ENCODE measurements around the gene PCSK2. TPM values are rescaled to one million over a fixed set of nuclear protein-coding genes. Genes with fewer than 3 reads are reported as not detected.

The PCSK2 gene
- total and polyA plus RNA-seq, 2 experiments from 2014 or later, result 1.3 to 3.8 TPM

DNA sequence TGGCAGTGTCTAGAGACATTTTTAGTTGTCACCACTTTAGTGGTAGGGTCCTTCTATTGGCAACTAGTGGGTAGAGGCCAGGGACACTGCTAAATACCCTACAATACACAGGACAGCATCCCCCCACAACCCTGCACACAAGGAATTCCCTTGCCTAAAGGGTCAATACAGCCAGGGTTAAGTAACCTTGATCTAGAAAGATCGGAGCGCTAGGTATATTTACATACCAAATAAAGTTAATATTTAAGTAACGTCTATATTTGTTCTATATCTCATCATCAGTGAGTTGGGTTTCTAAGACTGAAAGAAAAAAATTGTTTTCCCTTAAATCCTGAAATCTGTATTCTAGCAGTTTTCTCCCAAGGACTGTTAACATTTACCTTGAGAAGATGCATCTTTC is 288.2 kb downstream of the PCSK2 start:
- Histone ChIP-seq H3K4me3 (no peak overlapping the region), H3K27me3 (no peaks in the 10 kb centered on the region), H3K27ac (no peak overlapping the region), H3K9me2 (replicated peaks; ENCODE audit: insufficient read depth) (no peaks in the 10 kb centered on the region), H2AFZ (no peak overlapping the region), H3K4me1 (ENCODE audit: insufficient read depth) (no peaks in the 10 kb centered on the region), H3K9me3 (ENCODE audit: low read depth) (no peaks in the 10 kb centered on the region), H4K20me1 (ENCODE audit: insufficient read depth, poor library complexity, severe bottlenecking) (no peaks in the 10 kb centered on the region), H3K79me2 (no peaks in the 10 kb centered on the region), H3K36me3 (replicated peaks; ENCODE audit: insufficient read depth, low read depth) (no peaks in the 10 kb centered on the region), H3K4me2 (no peak overlapping the region)
- 79% methylated on average over 3 of the region's 3 CpGs for WGBS (ENCODE audit: low lambda C conversion rate, missing lambda C conversion rate)
- DNase-seq (ENCODE audit: low spot score), result no peak
- TF ChIP-seq, protein P1, sequence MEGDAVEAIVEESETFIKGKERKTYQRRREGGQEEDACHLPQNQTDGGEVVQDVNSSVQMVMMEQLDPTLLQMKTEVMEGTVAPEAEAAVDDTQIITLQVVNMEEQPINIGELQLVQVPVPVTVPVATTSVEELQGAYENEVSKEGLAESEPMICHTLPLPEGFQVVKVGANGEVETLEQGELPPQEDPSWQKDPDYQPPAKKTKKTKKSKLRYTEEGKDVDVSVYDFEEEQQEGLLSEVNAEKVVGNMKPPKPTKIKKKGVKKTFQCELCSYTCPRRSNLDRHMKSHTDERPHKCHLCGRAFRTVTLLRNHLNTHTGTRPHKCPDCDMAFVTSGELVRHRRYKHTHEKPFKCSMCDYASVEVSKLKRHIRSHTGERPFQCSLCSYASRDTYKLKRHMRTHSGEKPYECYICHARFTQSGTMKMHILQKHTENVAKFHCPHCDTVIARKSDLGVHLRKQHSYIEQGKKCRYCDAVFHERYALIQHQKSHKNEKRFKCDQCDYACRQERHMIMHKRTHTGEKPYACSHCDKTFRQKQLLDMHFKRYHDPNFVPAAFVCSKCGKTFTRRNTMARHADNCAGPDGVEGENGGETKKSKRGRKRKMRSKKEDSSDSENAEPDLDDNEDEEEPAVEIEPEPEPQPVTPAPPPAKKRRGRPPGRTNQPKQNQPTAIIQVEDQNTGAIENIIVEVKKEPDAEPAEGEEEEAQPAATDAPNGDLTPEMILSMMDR (IDR thresholded peaks at IDR 0.05; ENCODE audit: poor library complexity), result no peak

DNA sequence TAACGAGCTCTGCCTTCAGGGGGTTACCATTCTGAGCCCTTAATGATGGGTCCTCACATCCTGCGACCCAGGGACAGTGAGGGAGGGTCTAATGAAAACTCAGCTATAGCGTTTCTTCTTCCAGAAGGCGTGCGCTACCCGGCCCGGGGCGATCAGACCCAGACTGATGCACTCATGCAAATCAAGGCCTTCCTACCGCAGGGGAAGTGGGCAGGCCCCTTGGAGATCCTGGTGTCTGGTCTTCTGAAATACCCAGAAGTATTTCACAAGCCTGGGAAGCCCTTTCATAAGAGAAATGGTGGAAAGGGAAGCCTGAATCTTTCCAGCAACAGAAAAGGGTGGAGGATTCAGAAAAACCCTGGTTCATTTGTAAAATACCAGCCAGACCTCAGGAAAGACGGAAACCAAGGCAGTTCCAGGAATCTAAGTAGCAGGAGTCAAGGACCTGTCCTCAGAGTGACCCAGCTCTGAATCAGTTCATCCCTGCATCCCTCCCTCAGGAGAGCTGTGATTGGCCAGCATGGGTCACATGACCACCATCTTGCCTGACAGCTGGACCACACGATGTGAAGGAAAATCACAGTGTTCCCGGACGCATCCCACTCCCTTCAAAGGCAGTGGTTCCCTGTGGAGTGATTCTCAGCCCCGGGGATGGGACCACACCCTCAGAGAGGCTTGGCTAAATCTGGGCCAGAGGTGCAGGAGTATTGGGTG is 291.7 kb downstream of the PCSK2 start:
- no peaks in the 10 kb centered on the region for H3K79me2 ChIP-seq
- H3K9me3 ChIP-seq (ENCODE audit: low read depth), result no peaks in the 10 kb centered on the region
- no peaks in the 10 kb centered on the region for H3K9me2 ChIP-seq (replicated peaks; ENCODE audit: insufficient read depth)
- TF ChIP-seq EZH2 (IDR thresholded peaks at IDR 0.05; ENCODE audit: borderline replicate concordance) (no peak), EZH2phosphoT487 (IDR thresholded peaks at IDR 0.05; ENCODE audit: low read depth, severe bottlenecking, unreplicated experiment) (no peak)
- TF ChIP-seq, protein P1 (IDR thresholded peaks at IDR 0.05; ENCODE audit: poor library complexity), result no peak
- H2AFZ ChIP-seq, result no peak overlapping the region
- DNase-seq (ENCODE audit: low spot score), result no peak
- no peaks in the 10 kb centered on the region for H3K4me1 ChIP-seq (ENCODE audit: insufficient read depth)
- H3K4me2 ChIP-seq, result no peak overlapping the region
- H3K36me3 ChIP-seq (replicated peaks; ENCODE audit: insufficient read depth, low read depth), result no peaks in the 10 kb centered on the region
- 84% methylated on average over 14 of the region's 14 CpGs for WGBS (ENCODE audit: low lambda C conversion rate, missing lambda C conversion rate)
- H3K4me3 ChIP-seq, result no peak overlapping the region
- no peaks in the 10 kb centered on the region for H3K27me3 ChIP-seq
- H3K27ac ChIP-seq, result no peak overlapping the region
- H4K20me1 ChIP-seq (ENCODE audit: insufficient read depth, poor library complexity, severe bottlenecking), result no peaks in the 10 kb centered on the region

DNA sequence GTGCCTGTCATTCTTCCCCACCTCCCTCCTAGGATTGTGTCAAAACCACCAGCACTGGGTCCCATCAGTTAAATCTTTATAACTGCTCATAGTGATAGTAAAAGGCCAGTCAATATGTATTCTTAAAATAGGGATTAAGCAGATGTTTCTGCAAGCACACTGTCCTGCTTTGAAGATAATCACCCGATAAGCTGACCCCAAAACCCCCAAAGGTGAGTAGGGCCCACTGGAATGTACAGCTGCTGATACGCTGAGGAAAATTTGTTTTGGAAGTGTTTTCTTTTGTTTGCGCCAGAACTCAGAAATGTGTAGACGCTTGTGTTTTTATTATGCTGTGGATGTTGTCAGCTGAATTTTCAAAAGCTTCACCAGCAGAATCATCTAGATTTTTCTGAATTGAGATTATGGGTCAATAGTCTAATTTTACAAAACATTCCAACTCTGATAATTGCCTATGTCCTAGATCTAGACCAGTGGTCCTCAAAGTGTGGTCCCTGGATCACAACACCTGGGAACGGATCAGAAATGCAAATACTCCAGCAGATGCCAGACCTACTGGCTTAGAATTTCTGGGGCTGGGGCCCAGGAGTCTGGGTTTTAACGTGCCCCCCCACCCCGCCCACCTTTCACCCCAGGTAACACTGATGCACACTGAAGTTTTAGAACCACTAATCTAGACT is 292.9 kb downstream of the PCSK2 start:
- Histone ChIP-seq H3K79me2 (no peaks in the 10 kb centered on the region), H3K36me3 (replicated peaks; ENCODE audit: insufficient read depth, low read depth) (no peaks in the 10 kb centered on the region), H3K4me1 (ENCODE audit: insufficient read depth) (no peaks in the 10 kb centered on the region), H2AFZ (no peak overlapping the region), H3K4me2 (no peak overlapping the region), H4K20me1 (ENCODE audit: insufficient read depth, poor library complexity, severe bottlenecking) (no peaks in the 10 kb centered on the region), H3K27me3 (no peaks in the 10 kb centered on the region), H3K27ac (no peak overlapping the region), H3K4me3 (no peak overlapping the region), H3K9me2 (replicated peaks; ENCODE audit: insufficient read depth) (no peaks in the 10 kb centered on the region), H3K9me3 (ENCODE audit: low read depth) (no peaks in the 10 kb centered on the region)
- no peak for DNase-seq (ENCODE audit: low spot score)
- no peak for TF ChIP-seq EZH2 (IDR thresholded peaks at IDR 0.05; ENCODE audit: borderline replicate concordance)
- TF ChIP-seq, protein P1 (IDR thresholded peaks at IDR 0.05; ENCODE audit: poor library complexity), result no peak
- 63% methylated on average over 7 of the region's 7 CpGs for WGBS (ENCODE audit: low lambda C conversion rate, missing lambda C conversion rate)
